K562 (cell line): ENCODE data around the gene SSX5.
"Not testable (repeated sequence)": the region's sequence is repeated elsewhere in the genome, so short reads cannot be mapped to it uniquely, and the experiment has no call there.

Experiments
- GABPA ChIP-seq: fragments of 200-800 bp; sonication (Bioruptor generic); conservative IDR thresholded peaks from 2 replicates; pipeline ENCODE4 v1.6.1; 2016; ENCODE audit warnings: low read depth, missing genetic modification characterization, missing compliant biosample characterization
- MAFF ChIP-seq: IDR thresholded peaks from 2 replicates; pipeline ENCODE4 v1.6.1; 2012; ENCODE audit warnings: low read length, improper control_type of control experiment
- POLR2A ChIP-seq: fragments of 450-650 bp; conservative IDR thresholded peaks from 2 replicates; pipeline ENCODE4 v1.6.1; 2016
- ZNF398 ChIP-seq: fragments of 250-450 bp; sonication (Bioruptor Pico); IDR thresholded peaks from 2 replicates; pipeline ENCODE4 v1.8.0; 2021; ENCODE audit warnings: moderate library complexity, mild to moderate bottlenecking, inconsistent platforms

- not testable (repeated sequence) for TF ChIP-seq ZNF398 (CRISPR knock-in tag); POLR2A; MAFF; GABPA
Measured at GRCh38 chrX:48139076-48139475, 57.5 kb downstream of the SSX5 start.
